GM18861 (cell line): Measurements from ENCODE around the gene CALR3.
"Not testable (repeated sequence)": the region's sequence is repeated elsewhere in the genome, so short reads cannot be mapped to it uniquely, and the experiment has no call there.

Experiments used
- ATAC-seq: cut with Tn5 transposase; IDR thresholded peaks from one replicate; pipeline ENCODE4 v1.9.1; 2021; ENCODE audit not compliant: unreplicated experiment

Gene CALR3

GRCh38 chr19:16524991-16525734, 29.2 kb upstream of the CALR3 start:
- no peak for ATAC-seq

DNA sequence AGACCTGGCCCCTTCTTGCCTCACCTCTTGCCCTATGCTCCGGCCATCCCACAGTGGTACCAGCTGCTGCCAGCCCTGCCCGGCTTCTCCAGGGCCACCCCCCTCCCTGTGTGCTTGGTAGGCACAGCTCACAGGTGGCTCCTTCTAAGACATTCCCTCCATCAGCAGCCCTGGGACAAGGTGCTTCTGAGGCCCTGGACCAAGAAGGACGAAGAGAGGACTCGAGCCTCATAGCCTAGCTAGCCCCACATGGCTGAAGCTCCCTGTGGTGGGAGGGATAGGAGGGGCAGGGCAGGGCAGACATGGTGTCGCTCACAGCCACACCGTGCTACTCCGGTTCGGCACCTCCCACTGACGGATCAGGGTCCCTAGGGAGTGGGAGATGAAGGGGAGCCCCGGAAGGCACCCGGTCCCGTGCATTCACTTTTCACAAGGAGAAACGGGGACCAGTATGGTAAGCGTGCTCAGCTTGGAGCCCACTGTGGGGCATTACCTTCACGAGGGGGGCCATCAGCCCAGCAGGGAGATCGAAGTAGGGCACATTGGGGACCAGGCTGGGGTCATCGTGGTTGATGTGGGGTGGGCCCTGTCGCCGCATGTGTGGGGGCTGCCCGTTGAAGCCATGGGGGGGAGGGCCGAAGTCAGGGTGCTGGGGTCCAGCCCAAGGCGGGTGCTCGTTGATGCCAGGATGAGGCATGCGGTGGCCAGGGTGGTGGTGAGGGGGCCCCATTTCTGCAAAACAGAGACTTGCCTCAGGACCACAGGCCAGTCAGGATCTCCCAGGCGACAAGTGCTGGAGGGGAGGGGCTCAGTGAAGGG, 26.8 kb upstream of the CALR3 start:
- no peak for ATAC-seq

DNA sequence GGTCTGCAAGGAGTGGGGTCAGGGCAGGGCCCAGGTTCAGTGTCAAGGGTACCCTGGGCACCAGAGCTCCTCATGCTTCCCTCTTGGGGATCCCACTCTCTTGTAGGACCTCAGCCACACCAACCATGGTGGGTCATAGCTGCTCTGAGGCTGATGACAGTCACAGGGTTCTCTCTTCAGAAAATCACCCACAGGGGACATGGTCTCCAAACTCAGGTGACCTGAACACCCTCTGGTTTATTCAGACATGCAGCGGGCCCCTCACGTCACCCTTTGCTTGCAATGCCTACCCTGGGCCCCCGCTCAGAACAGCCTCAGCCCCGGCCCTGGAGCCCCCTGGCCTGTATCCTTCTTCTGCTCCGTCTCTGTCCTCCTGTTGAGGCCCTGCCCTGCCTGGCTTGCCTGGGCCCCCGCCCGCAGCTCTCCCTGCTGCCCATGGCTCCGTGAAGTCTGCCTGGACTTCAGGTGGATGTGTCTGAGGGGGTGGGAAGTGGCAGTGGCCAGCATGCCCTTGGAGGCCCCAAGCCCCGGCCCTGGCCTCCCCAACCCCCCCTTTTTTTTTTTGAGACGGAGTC, 25.8 kb upstream of the CALR3 start:
- ATAC-seq: no peak

GRCh38 chr19:16520986-16521624, 25.1 kb upstream of the CALR3 start:
- no peak for ATAC-seq

DNA sequence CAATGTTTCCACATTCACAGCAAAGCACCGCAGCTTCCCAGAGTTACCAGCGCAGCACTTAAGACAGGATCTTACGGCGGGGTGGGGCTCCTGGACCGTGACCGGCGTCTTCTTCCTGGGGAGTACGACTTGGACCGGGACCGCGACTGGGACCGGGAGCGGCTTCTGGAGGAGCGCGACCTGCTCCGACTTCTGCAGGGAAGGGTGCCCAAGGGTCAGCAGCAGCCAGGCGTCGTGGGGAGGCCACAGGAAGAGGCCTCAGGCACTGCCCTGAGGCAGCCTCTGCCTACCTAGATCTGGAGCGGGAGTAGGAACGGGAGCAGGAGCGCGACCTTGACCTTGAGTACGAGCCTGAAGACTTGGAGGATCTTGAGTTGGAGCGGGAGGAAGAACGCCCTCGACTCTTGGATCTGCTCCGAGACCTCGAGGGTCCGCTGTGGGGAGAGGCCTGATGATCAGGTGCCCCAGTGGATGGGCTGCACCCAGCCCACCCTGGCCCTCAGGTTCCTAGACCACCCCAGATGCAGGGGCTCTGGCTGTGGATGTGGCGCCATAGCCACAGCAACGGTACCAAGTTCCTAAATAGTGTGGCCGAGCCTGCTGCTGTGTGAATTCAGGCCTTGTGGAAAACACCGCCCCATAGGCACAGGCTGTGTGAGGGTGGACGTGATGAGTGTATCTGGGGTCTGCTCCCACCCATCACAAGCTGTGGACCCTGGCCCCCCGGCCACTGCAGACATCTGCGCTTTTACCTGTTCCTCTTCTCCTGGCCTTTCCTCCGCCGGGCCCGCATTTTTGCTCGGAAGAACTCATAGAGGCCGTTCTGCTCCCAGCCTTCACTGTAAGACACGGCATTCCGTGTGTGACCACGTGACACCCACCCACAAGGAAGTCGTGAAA, 24.4 kb upstream of the CALR3 start:
- no peak for ATAC-seq

DNA sequence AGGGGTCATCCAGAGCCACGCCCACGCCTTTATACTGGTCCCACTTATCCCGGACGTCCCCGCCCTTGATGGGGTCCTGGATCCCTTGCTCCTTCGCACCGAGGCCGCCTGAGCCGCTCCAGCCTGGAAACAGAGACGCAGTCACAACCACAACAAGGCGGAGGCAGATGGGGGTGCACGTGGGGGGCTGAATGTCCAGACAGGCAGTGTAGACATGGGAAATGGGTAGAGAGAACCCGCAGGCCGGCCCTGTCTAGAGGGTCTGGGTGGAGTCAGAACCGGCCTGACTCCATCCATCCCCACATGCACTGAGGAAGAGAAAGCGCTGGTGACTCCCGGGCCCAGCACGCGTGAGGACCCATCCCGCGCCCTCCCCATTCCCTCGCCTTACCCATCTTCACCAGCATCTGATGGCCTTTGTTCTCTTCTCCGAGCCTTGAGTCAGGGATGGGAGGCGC, 23.3 kb upstream of the CALR3 start:
- no peak for ATAC-seq

GRCh38 chr19:16518483-16519229, 22.7 kb upstream of the CALR3 start:
- no peak for ATAC-seq

GRCh38 chr19:16518061-16518460, 22.1 kb upstream of the CALR3 start:
- ATAC-seq: no peak

DNA sequence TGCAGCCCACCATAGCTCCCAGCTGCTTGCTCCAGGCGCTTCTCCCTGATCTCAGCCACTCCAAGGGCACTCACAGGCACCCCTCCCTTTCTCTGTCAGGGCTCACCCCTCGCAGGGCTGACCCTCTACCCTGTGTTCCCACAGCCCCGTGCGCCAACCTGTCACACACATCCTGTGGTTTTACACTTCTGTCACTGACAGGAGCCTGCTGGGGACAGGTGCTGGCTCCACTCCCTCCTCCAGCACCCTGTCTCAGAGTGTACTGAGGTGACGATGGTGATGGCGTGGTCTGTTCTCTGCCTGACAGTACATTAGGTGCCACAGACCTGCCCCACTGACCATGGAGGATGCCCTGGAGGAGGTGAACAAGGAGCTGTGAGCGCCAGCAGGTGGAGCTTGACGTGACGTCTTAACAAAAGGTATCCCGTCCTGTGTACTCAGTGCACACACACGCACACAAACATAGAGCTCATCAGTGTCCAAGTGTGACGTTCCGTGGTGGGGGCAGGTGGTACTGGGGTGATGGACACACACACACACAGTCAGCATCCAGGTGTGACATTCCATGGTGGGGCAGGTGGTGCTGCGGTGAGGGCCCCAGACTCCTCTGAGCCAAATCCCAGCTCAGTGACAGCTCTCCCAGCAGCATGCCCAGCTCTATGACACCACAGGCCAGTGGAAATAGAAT, 21.1 kb upstream of the CALR3 start:
- ATAC-seq: no peak

DNA sequence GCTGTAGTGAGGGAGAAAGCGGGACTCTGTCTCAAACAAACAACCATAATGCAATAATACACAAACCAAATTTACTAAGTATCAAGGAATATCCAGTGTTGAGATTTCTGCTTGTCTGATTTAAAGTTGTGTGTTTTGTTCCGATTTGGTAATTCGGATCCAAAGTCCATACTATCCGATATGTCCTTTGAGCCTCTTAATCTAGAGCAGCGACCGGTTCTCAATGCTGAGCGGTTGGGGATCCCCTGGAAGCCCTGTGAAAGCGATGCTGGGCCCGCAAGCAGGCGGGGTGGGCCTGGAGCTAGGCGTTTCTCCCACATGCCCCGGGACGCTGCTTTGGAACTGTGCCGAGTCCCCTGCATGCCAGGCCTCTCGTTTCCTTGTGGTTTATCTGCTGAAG, 20.4 kb upstream of the CALR3 start:
- no peak for ATAC-seq

- ATAC-seq: no peak
These were observed 18.5 kb upstream of the CALR3 start for GRCh38 chr19:16514383-16515019.

DNA sequence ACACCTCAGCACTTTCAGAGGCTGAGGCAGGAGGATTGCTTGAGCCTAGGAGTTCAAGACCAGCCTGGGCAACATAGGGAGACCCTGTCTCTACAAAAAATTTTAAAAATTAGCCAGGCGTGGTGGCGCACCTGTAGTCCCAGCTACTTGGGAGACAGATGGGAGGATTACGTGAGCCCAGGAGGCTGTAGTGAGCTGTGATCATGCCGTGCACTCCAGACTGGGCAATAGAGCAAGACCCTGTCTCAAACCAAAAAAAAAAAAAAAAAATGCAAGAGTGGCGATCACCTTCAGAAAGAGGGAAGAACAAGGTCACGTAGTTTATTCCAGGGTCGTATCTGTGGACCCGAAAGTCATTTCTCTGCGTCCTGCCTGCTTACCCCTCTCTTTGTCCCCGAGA, 16.6 kb upstream of the CALR3 start:
- ATAC-seq: not testable (repeated sequence)

GRCh38 chr19:16509141-16510061, 13.4 kb upstream of the CALR3 start:
- ATAC-seq: no peak

- ATAC-seq: no peak
These were observed 12.6 kb upstream of the CALR3 start for GRCh38 chr19:16508546-16508945.

GRCh38 chr19:16506961-16507360, 11.0 kb upstream of the CALR3 start:
- ATAC-seq: no peak

DNA sequence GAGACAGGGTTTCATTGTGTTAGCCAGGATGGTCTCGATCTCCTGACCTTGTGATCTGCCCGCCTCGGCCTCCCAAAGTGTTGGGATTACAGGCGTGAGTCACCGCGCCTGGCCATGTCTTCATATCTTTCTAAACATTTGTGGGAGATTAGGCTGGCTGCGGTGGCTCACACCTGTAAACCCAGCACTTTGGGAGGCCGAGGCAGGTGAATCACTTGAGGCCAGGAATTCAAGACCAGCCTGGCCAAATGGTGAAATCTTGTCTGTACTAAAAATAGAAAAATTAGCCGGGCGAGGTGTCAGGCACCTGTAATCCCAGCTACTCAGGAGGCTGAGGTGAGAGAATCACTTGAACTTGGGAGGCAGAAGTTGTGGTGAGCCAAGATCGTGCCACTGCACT, 10.2 kb upstream of the CALR3 start:
- not testable (repeated sequence) for ATAC-seq

DNA sequence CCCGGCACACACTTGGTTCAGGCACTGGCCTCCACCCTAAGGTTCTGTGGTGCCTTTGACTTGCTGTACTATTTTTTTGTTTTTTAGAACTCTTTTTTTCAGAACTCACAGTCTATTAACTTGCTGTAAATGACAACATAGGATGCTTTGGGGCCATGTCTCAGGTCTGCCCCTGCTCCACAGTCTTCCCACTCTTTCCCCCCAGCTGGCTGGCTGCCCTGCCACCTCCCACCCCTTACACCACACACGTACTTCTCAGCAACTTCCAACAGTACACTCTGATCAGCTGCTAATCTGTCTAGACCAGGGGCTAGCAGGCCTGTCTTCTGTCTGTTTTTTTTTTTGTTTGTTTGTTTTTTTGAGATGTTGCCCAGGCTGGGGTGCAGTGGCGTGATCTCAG, 8.3 kb upstream of the CALR3 start:
- no peak for ATAC-seq

- ATAC-seq: no peak
These were observed 1.9 kb upstream of the CALR3 start for GRCh38 chr19:16497837-16498236.
